ENCODE data around the gene HNF4A. TPM values are rescaled to one million over a fixed set of nuclear protein-coding genes. Genes with fewer than 3 reads are reported as not detected.

HNF4A gene
- total RNA-seq, 4 donors from 2014 or later: not detected

DNA sequence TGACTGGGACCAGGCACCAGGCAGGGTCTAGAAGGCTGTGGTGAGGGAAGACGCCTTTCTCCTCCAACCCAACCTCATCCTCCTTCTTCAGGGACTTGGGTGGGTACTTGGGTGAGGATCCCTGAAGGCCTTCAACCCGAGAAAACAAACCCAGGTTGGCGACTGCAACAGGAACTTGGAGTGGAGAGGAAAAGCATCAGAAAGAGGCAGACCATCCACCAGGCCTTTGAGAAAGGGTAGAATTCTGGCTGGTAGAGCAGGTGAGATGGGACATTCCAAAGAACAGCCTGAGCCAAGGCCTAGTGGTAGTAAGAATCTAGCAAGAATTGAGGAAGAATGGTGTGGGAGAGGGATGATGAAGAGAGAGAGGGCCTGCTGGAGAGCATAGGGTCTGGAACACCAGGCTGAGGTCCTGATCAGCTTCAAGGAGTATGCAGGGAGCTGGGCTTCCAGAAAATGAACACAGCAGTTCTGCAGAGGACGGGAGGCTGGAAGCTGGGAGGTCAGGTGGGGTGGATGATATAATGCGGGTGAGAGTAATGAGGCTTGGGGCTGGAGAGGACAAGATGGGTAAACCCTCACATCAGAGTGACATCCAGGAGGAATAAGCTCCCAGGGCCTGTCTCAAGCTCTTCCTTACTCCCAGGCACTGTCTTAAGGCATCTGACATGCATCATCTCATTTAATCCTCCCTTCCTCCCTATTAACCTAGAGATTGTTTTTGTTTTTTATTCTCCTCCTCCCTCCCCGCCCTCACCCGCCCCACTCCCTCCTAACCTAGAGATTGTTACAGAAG, 75.0 kb downstream of the HNF4A start:
- Histone ChIP-seq H3K4me1 (no peaks in the 10 kb centered on the region), H3K27me3 (peaks cover 38% of the 10 kb centered on the region), H3K36me3 (no peaks in the 10 kb centered on the region), H3K4me3 (no peak overlapping the region), H3K27ac (no peak overlapping the region), H3K9me3 (no peaks in the 10 kb centered on the region)
- TF ChIP-seq, protein P1, sequence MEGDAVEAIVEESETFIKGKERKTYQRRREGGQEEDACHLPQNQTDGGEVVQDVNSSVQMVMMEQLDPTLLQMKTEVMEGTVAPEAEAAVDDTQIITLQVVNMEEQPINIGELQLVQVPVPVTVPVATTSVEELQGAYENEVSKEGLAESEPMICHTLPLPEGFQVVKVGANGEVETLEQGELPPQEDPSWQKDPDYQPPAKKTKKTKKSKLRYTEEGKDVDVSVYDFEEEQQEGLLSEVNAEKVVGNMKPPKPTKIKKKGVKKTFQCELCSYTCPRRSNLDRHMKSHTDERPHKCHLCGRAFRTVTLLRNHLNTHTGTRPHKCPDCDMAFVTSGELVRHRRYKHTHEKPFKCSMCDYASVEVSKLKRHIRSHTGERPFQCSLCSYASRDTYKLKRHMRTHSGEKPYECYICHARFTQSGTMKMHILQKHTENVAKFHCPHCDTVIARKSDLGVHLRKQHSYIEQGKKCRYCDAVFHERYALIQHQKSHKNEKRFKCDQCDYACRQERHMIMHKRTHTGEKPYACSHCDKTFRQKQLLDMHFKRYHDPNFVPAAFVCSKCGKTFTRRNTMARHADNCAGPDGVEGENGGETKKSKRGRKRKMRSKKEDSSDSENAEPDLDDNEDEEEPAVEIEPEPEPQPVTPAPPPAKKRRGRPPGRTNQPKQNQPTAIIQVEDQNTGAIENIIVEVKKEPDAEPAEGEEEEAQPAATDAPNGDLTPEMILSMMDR (IDR thresholded peaks at IDR 0.05): no peak
- TF ChIP-seq POLR2AphosphoS5 (IDR thresholded peaks at IDR 0.05) (no peak), POLR2A (IDR thresholded peaks at IDR 0.05) (no peak), EP300 (IDR thresholded peaks at IDR 0.05) (no peak)
- no peak for DNase-seq (ENCODE audit: low spot score in 2 of 2)
- 83% methylated on average over 7 of the region's 7 CpGs for WGBS

DNA sequence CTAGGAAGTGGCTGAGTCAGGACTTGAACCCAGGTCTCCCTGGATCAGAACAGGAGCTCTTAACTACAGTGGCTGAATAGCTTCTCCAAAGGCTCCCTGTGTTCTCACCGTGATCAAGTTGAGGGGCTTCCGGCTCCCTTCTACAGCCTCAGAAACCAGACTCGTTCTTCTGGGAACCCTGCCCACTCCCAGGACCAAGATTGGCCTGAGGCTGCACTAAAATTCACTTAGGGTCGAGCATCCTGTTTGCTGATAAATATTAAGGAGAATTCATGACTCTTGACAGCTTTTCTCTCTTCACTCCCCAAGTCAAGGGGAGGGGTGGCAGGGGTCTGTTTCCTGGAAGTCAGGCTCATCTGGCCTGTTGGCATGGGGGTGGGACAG, 75.6 kb downstream of the HNF4A start:
- WGBS: 50% methylated on average over 4 of the region's 4 CpGs
- H3K4me3 ChIP-seq: no peak overlapping the region
- no peaks in the 10 kb centered on the region for H3K36me3 ChIP-seq
- DNase-seq (ENCODE audit: low spot score in 2 of 2): no peak
- no peaks in the 10 kb centered on the region for H3K4me1 ChIP-seq
- TF ChIP-seq, protein P1 (IDR thresholded peaks at IDR 0.05): no peak
- no peak for TF ChIP-seq EP300 (IDR thresholded peaks at IDR 0.05)
- no peak for TF ChIP-seq POLR2A (IDR thresholded peaks at IDR 0.05)
- no peak for TF ChIP-seq POLR2AphosphoS5 (IDR thresholded peaks at IDR 0.05)
- H3K27ac ChIP-seq: no peak overlapping the region
- H3K9me3 ChIP-seq: no peaks in the 10 kb centered on the region
- peaks cover 32% of the 10 kb centered on the region for H3K27me3 ChIP-seq

DNA sequence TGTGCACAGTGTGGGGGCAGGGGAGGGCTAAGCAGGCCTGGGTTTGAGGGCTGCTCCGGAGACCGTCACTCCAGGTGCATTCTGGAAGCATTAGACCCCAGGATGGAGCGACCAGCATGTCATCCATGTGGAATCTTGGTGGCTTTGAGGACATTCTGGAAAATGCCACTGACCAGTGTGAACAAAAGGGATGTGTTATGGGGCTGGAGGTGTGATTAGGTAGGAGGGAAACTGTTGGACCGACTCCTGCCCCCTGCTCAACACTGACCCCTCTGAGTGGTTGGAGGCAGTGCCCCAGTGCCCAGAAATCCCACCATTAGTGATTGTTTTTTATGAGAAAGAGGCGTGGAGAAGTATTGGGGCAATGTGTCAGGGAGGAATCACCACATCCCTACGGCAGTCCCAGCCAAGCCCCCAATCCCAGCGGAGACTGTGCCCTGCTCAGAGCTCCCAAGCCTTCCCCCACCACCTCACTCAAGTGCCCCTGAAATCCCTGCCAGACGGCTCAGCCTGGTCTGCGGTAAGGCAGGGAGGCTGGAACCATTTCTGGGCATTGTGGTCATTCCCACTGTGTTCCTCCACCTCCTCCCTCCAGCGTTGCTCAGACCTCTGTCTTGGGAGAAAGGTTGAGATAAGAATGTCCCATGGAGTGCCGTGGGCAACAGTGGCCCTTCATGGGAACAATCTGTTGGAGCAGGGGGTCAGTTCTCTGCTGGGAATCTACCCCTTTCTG, 76.2 kb downstream of the HNF4A start:
- TF ChIP-seq EP300 (IDR thresholded peaks at IDR 0.05): no peak
- TF ChIP-seq, protein P1 (IDR thresholded peaks at IDR 0.05): no peak
- no peak for TF ChIP-seq POLR2A (IDR thresholded peaks at IDR 0.05)
- no peak for TF ChIP-seq POLR2AphosphoS5 (IDR thresholded peaks at IDR 0.05)
- Histone ChIP-seq H3K9me3 (no peaks in the 10 kb centered on the region), H3K4me3 (no peak overlapping the region), H3K4me1 (no peaks in the 10 kb centered on the region), H3K36me3 (no peaks in the 10 kb centered on the region), H3K27ac (no peak overlapping the region), H3K27me3 (peaks cover 28% of the 10 kb centered on the region)
- no peak for DNase-seq (ENCODE audit: low spot score in 2 of 2)
- 53% methylated on average over 3 of the region's 11 CpGs for WGBS

DNA sequence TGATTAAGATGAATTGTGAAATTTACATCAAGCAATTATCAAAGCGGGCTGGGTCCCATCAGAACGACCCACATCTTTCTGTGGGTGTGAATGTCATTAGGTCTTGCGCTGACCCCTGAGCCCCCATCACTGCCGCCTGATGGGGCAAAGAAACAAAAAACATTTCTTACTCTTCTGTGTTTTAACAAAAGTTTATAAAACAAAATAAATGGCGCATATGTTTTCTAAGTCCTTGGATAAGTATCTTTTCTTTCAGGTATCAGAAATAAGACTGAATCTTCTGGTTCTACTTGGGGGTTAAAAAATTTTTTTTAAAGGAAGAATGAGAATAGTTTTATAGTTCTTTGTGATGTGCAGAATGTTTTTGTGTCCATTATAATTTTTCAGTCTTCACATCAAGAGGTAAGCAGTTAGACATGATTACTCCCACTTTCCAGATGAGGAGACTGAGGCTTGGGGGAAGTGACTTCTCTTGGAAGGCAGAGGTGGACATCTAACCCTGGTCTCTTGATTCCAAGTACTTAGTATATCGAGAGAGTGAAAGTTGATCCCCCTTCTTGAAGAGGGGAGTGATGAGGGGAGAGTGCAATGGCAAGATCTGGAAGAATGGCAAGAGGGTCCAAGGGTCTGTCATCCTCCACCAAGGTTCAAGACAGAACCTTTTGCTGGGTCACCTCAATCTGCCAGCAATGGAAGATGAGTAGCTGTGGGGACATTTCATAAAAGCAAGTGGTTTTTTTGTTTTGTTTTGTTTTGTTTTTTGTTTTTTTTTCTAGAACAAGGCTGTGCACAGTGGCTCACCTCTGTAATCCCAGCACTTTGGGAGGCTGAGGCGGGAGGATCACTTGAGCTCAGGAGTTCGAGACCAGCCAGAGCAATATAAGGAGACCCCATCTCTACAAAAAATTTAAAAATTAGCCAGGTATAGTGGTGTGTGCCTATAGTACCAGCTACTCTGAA, 77.4 kb downstream of the HNF4A start:
- TF ChIP-seq, protein P1 (IDR thresholded peaks at IDR 0.05): no peak
- no peak for TF ChIP-seq EP300 (IDR thresholded peaks at IDR 0.05)
- TF ChIP-seq POLR2AphosphoS5 (IDR thresholded peaks at IDR 0.05): no peak
- no peak for TF ChIP-seq POLR2A (IDR thresholded peaks at IDR 0.05)
- Histone ChIP-seq H3K27me3 (peaks cover 22% of the 10 kb centered on the region), H3K36me3 (no peaks in the 10 kb centered on the region), H3K27ac (no peak overlapping the region), H3K4me3 (no peak overlapping the region), H3K4me1 (no peaks in the 10 kb centered on the region), H3K9me3 (no peaks in the 10 kb centered on the region)
- WGBS: 82% methylated on average over 8 of the region's 8 CpGs
- no peak for DNase-seq (ENCODE audit: low spot score in 2 of 2)
